GM12878 (cell line): ENCODE data around the gene MYCBP2. TPM values are rescaled to one million over a fixed set of nuclear protein-coding genes. Genes with fewer than 3 reads are reported as not detected.
A peak's percentile ranks its signal among the peaks of the same experiment; 100 is the strongest.

Experiments used
- BCL3 ChIP-seq: IDR thresholded peaks from 2 replicates; pipeline ENCODE4 v1.6.1; 2011; ENCODE audit warnings: borderline replicate concordance, low read depth, mild to moderate bottlenecking, moderate library complexity, low read length; ENCODE audit not compliant: insufficient read depth, poor library complexity, severe bottlenecking
- BRCA1 ChIP-seq: IDR thresholded peaks from 2 replicates; pipeline ENCODE4 v1.6.1; 2011; ENCODE audit warnings: low read depth, low read length, improper control_type of control experiment
- DPF2 ChIP-seq: fragments of 450-650 bp; IDR thresholded peaks from 2 replicates; pipeline ENCODE4 v1.6.1; 2017; ENCODE audit warnings: mild to moderate bottlenecking
- EED ChIP-seq: sonication (generic); IDR thresholded peaks from 2 replicates; pipeline ENCODE4 v1.6.1; 2016; ENCODE audit warnings: antibody characterized with exemption, low read depth
- EGR1 ChIP-seq, 2 experiments: IDR thresholded peaks; 1 replicate in 1 of 2; 2 replicates in 1 of 2; pipeline ENCODE4 v1.6.1; 2011 to 2012; ENCODE audit warnings: low read depth in 2 of 2, low read length in 2 of 2, borderline replicate concordance in 1 of 2, mild to moderate bottlenecking in 1 of 2, moderate library complexity in 1 of 2
- ESRRA ChIP-seq: IDR thresholded peaks from 2 replicates; pipeline ENCODE4 v1.6.1; 2012; ENCODE audit warnings: mild to moderate bottlenecking, low read length, improper control_type of control experiment
- FOXM1 ChIP-seq: IDR thresholded peaks from 2 replicates; pipeline ENCODE4 v1.6.1; 2012; ENCODE audit warnings: low read depth, mild to moderate bottlenecking, inconsistent platforms, low read length, moderate library complexity
- HDAC2 ChIP-seq: fragments of 200-600 bp; sonication (generic); IDR thresholded peaks from 2 replicates; pipeline ENCODE4 v1.6.1; 2017
- MEF2A ChIP-seq: IDR thresholded peaks from 2 replicates; pipeline ENCODE4 v1.6.1; 2011; ENCODE audit warnings: low read depth, mild to moderate bottlenecking, low read length, moderate library complexity; ENCODE audit not compliant: insufficient read depth
- MXI1 ChIP-seq: fragments of 150-350 bp; IDR thresholded peaks from 2 replicates; pipeline ENCODE4 v1.6.1; 2011; ENCODE audit warnings: low read depth, mild to moderate bottlenecking, inconsistent platforms, low read length, improper control_type of control experiment
- NBN ChIP-seq: fragments of 450-650 bp; IDR thresholded peaks from 2 replicates; pipeline ENCODE4 v1.6.1; 2016
- NR2C2 ChIP-seq: IDR thresholded peaks from 2 replicates; pipeline ENCODE4 v1.6.1; 2011; ENCODE audit warnings: borderline replicate concordance, low read depth; ENCODE audit not compliant: control insufficient read depth, insufficient read length
- PKNOX1 ChIP-seq: fragments of 450-650 bp; IDR thresholded peaks from 2 replicates; pipeline ENCODE4 v1.6.1; 2016; ENCODE audit warnings: mild to moderate bottlenecking
- POLR2AphosphoS2 ChIP-seq: IDR thresholded peaks from 2 replicates; pipeline ENCODE4 v1.6.1; 2011; ENCODE audit warnings: low read depth, mild to moderate bottlenecking, low read length, improper control_type of control experiment, moderate library complexity
- RFX5 ChIP-seq: IDR thresholded peaks from 2 replicates; pipeline ENCODE4 v1.6.1; 2011; ENCODE audit warnings: low read depth, low read length, improper control_type of control experiment
- SIX5 ChIP-seq: IDR thresholded peaks from 2 replicates; pipeline ENCODE4 v1.6.1; 2011; ENCODE audit warnings: mild to moderate bottlenecking, low read depth, low read length, moderate library complexity; ENCODE audit not compliant: severe bottlenecking
- SPI1 ChIP-seq: IDR thresholded peaks from 2 replicates; pipeline ENCODE4 v1.6.1; 2011; ENCODE audit warnings: low read depth, mild to moderate bottlenecking, low read length, moderate library complexity, borderline replicate concordance; ENCODE audit not compliant: insufficient read depth
- SREBF2 ChIP-seq: IDR thresholded peaks from 2 replicates; pipeline ENCODE4 v1.6.1; 2012; ENCODE audit warnings: mild to moderate bottlenecking, low read length
- TCF3 ChIP-seq: IDR thresholded peaks from 2 replicates; pipeline ENCODE4 v1.6.1; 2012; ENCODE audit warnings: low read depth, mild to moderate bottlenecking, low read length, borderline replicate concordance; ENCODE audit not compliant: insufficient read depth
- USF2 ChIP-seq: IDR thresholded peaks from 2 replicates; pipeline ENCODE4 v1.6.1; 2011; ENCODE audit warnings: low read depth, low read length, improper control_type of control experiment, borderline replicate concordance
- YY1 ChIP-seq: IDR thresholded peaks from 2 replicates; pipeline ENCODE4 v1.6.1; 2011; ENCODE audit warnings: low read depth, mild to moderate bottlenecking, low read length
- ZBTB11 ChIP-seq: fragments of 450-650 bp; formaldehyde crosslinking; IDR thresholded peaks from 2 replicates; pipeline ENCODE4 v1.5.0; 2022; ENCODE audit warnings: mild to moderate bottlenecking, missing genetic modification characterization
- ZSCAN29 ChIP-seq: fragments of 450-650 bp; IDR thresholded peaks from 2 replicates; pipeline ENCODE4 v1.6.1; 2017; ENCODE audit warnings: mild to moderate bottlenecking, moderate library complexity
- polyA plus RNA-seq, 11 experiments: library from polyadenylated mRNA; depleted of rRNA in 4 of 11; unstranded in 6 of 11; stranded (reverse) in 5 of 11; fragments of >200 nt; fragmentation: Nextera tagmentation in 4 of 11; fragmentation: Illumina TruSeq in 1 of 11; extraction: Ambion mirVana in 4 of 11; extraction: Trizol in 1 of 11; gene quantifications; 1 replicate in 1 of 11; 2 replicates in 10 of 11; pipeline versions ENCODE4 v1.2.1 to v1.2.3, GENCODE V29; 2011 to 2016; ENCODE audit warnings: inconsistent platforms in 2 of 11, missing spikeins in 2 of 11, low read depth in 1 of 11
- total RNA-seq, 4 experiments: library from RNA; depleted of rRNA in 3 of 4; stranded (reverse); fragments of >200 nt in 3 of 4; fragmentation: Illumina TruSeq in 1 of 4; extraction: Trizol in 1 of 4; gene quantifications; 2 replicates each; pipeline versions ENCODE4 v1.2.1 to v1.2.3, GENCODE V29; 2013 to 2021

The MYCBP2 gene
- total and polyA plus RNA-seq, 10 of the 15 experiments (the other 5 are each of a cell fraction or from before 2014, with no cell fraction given) = 51.9 to 152 (median 98.2) TPM

- TF ChIP-seq ZBTB11 (CRISPR knock-in tag) = no peak
- TF ChIP-seq BRCA1 = no peak
- TF ChIP-seq USF2 = no peak
- TF ChIP-seq POLR2AphosphoS2 = peak; percentile 79
- no peak for TF ChIP-seq ZSCAN29
- no peak for TF ChIP-seq EED
- TF ChIP-seq SIX5 = no peak
- TF ChIP-seq FOXM1 = no peak
- TF ChIP-seq BCL3 = no peak
- no peak for TF ChIP-seq SPI1
- no peak for TF ChIP-seq RFX5
- no peak for TF ChIP-seq PKNOX1
- no peak for TF ChIP-seq NR2C2
- no peak; a peak in 1 of 3 replicates for TF ChIP-seq EGR1 (IDR thresholded peaks at IDR 0.05; ENCODE audit: borderline replicate concordance in 1 of 2, low read depth in 2 of 2, low read length in 2 of 2)
- no peak for TF ChIP-seq MEF2A
- no peak for TF ChIP-seq ESRRA
- TF ChIP-seq HDAC2 = no peak
- no peak; the same call in 1 of the 2 replicates for TF ChIP-seq MXI1
- peak; percentile 77 for TF ChIP-seq DPF2
- peak; percentile 93 for TF ChIP-seq YY1
- no peak for TF ChIP-seq SREBF2
- peak; percentile 86 for TF ChIP-seq NBN
- peak; percentile 64 for TF ChIP-seq TCF3
These were observed 299.9 kb downstream of the MYCBP2 start, which contains the start of gene FBXL3 (continued) for GRCh38 chr13:77026861-77027621.
